Mesothelial cell of epicardium (in vitro differentiated cells): ENCODE measurements around the gene KRTAP2-1. TPM values are rescaled to one million over a fixed set of nuclear protein-coding genes. Genes with fewer than 3 reads are reported as not detected.
"Not testable (repeated sequence)": the region's sequence is repeated elsewhere in the genome, so short reads cannot be mapped to it uniquely, and the experiment has no call there.

ENCODE experiments used
- DNase-seq, 2 experiments: peaks; one replicate each; pipeline ENCODE4 v3.0.0; 2021; ENCODE audit warnings: low spot score in 2 of 2; ENCODE audit not compliant: unreplicated experiment in 2 of 2
- H3K27ac Mint-ChIP-seq: 2 replicates; pipeline ENCODE4 v1.8.0; 2021; ENCODE audit warnings: mixed read lengths
- H3K27me3 Mint-ChIP-seq: 2 replicates; pipeline ENCODE4 v1.8.0; 2021; ENCODE audit warnings: low read depth, mixed read lengths
- H3K36me3 Mint-ChIP-seq: 2 replicates; pipeline ENCODE4 v1.8.0; 2021; ENCODE audit warnings: mixed read lengths
- H3K4me1 Mint-ChIP-seq: 2 replicates; pipeline ENCODE4 v1.8.0; 2021; ENCODE audit warnings: mixed read lengths
- H3K4me3 Mint-ChIP-seq: 2 replicates; pipeline ENCODE4 v1.8.0; 2021; ENCODE audit warnings: mild to moderate bottlenecking, moderate library complexity, mixed read lengths
- H3K9me3 Mint-ChIP-seq: 2 replicates; pipeline ENCODE4 v1.8.0; 2021; ENCODE audit warnings: mixed read lengths
- CTCF ChIP-seq: fragments of 200-600 bp; sonication (generic); IDR thresholded peaks from one replicate; pipeline ENCODE4 v1.5.0; 2021; ENCODE audit warnings: antibody characterized with exemption; ENCODE audit not compliant: unreplicated experiment
- total RNA-seq: library from RNA; stranded (reverse); gene quantifications from 3 replicates; pipeline ENCODE4 v1.2.1, GENCODE V29; 2021

Gene KRTAP2-1
- total RNA-seq, 1 donor from 2014 or later = not detected

- no peak for TF ChIP-seq CTCF
- peaks cover 3% of the 10 kb centered on the region for H3K9me3 Mint-ChIP-seq
- peaks cover 23% of the 10 kb centered on the region for H3K4me1 Mint-ChIP-seq
- no peak overlapping the region for H3K4me3 Mint-ChIP-seq
- H3K27me3 Mint-ChIP-seq = no peaks in the 10 kb centered on the region
- H3K36me3 Mint-ChIP-seq = no peaks in the 10 kb centered on the region
- H3K27ac Mint-ChIP-seq = no peak overlapping the region
- DNase-seq = no peak
These were observed 43.2 kb downstream of the KRTAP2-1 start for GRCh38 chr17:41003926-41004325.

- DNase-seq = no peak
- no peak overlapping the region for H3K4me3 Mint-ChIP-seq
These were observed 44.3 kb downstream of the KRTAP2-1 start for GRCh38 chr17:41002814-41003213.

GRCh38 chr17:41001795-41002194 is 45.3 kb downstream of the KRTAP2-1 start:
- Mint-ChIP-seq H3K27me3 (no peaks in the 10 kb centered on the region), H3K36me3 (no peaks in the 10 kb centered on the region), H3K4me3 (no peak overlapping the region), H3K9me3 (peaks cover 3% of the 10 kb centered on the region), H3K27ac (no peak overlapping the region), H3K4me1 (peaks cover 26% of the 10 kb centered on the region)
- no peak for DNase-seq
- no peak for TF ChIP-seq CTCF

More at GRCh38 chr17:41002814-41003213, 44.3 kb downstream of the KRTAP2-1 start:
- Mint-ChIP-seq H3K27ac (peak overlapping the region; percentile 77), H3K4me1 (peaks cover 17% of the 10 kb centered on the region), H3K9me3 (peaks cover 3% of the 10 kb centered on the region), H3K27me3 (no peaks in the 10 kb centered on the region), H3K36me3 (no peaks in the 10 kb centered on the region)
- no peak for TF ChIP-seq CTCF

- peaks cover 22% of the 10 kb centered on the region for H3K4me1 Mint-ChIP-seq
- not testable (repeated sequence) for DNase-seq, H3K4me3 Mint-ChIP-seq, H3K9me3 Mint-ChIP-seq, H3K27ac Mint-ChIP-seq, H3K27me3 Mint-ChIP-seq, H3K36me3 Mint-ChIP-seq
These were observed 47.6 kb downstream of the KRTAP2-1 start, which contains the start of gene KRTAP3-2 for GRCh38 chr17:40999563-40999962. TSS of gene KRTAP3-2 (minus strand) at chr17:40999906. CDS start at chr17:40999853, 53 bp downstream.

- TF ChIP-seq CTCF = no peak
These were observed 49.8 kb downstream of the KRTAP2-1 start for GRCh38 chr17:40997361-40997760.

GRCh38 chr17:40996829-40997228 is 50.3 kb downstream of the KRTAP2-1 start:
- Mint-ChIP-seq H3K27me3 (no peaks in the 10 kb centered on the region), H3K9me3 (peaks cover 6% of the 10 kb centered on the region), H3K36me3 (no peaks in the 10 kb centered on the region), H3K4me3 (no peak overlapping the region), H3K4me1 (peaks cover 10% of the 10 kb centered on the region), H3K27ac (no peak overlapping the region)
- DNase-seq = no peak
- no peak for TF ChIP-seq CTCF

More at GRCh38 chr17:40997361-40997760, 49.8 kb downstream of the KRTAP2-1 start:
- DNase-seq = no peak
- Mint-ChIP-seq H3K36me3 (no peaks in the 10 kb centered on the region), H3K9me3 (peaks cover 6% of the 10 kb centered on the region), H3K4me1 (peaks cover 11% of the 10 kb centered on the region), H3K4me3 (no peak overlapping the region), H3K27ac (no peak overlapping the region), H3K27me3 (no peaks in the 10 kb centered on the region)

Other genes with a start within 250 kb of the KRTAP2-1 start
- gene KRT28, start 247.4 kb downstream of the KRTAP2-1 start, total RNA-seq = not detected in 3 replicates
- 39.0 to 43.6 TPM (median 39.5 TPM) in 3 replicates for gene KRT10, start 224.7 kb downstream of the KRTAP2-1 start, total RNA-seq
- not detected in 3 replicates for gene KRT12, start 180.1 kb downstream of the KRTAP2-1 start, total RNA-seq
- gene KRT20, start 162.1 kb downstream of the KRTAP2-1 start, total RNA-seq = not detected in 3 replicates
- 2.3 to 2.8 TPM (median 2.6 TPM) in 3 replicates for gene KRT23, start 109.7 kb downstream of the KRTAP2-1 start, total RNA-seq
- gene KRT39, start 80.4 kb downstream of the KRTAP2-1 start, total RNA-seq = not detected in 3 replicates
- 0.16 TPM in 1 of 3 replicates, not detected in the others for gene KRT40, start 63.0 kb downstream of the KRTAP2-1 start, total RNA-seq
- not detected in 3 replicates for gene KRTAP3-3, start 53.2 kb downstream of the KRTAP2-1 start, total RNA-seq
- gene KRTAP3-2, start 47.4 kb downstream of the KRTAP2-1 start, total RNA-seq = not detected in 3 replicates
- 0.41 to 1.3 TPM (median 0.95 TPM) in 3 replicates for gene KRTAP3-1, start 38.2 kb downstream of the KRTAP2-1 start, total RNA-seq
- not detected in 3 replicates for gene KRTAP1-5, start 20.1 kb downstream of the KRTAP2-1 start, total RNA-seq
- not detected in 3 replicates for gene KRTAP1-4, start 17.1 kb downstream of the KRTAP2-1 start, total RNA-seq
- gene KRTAP1-3, start 12.4 kb downstream of the KRTAP2-1 start, total RNA-seq = not detected in 3 replicates
- gene KRTAP1-1, start 5.9 kb downstream of the KRTAP2-1 start, total RNA-seq = not detected in 3 replicates
- gene KRTAP2-2, start 7.9 kb upstream of the KRTAP2-1 start, total RNA-seq = not detected in 3 replicates
- gene KRTAP2-3, start 12.8 kb upstream of the KRTAP2-1 start, total RNA-seq = 0.45 to 0.91 TPM (median 0.69 TPM) in 3 replicates
- not detected in 3 replicates for gene KRTAP2-4, start 18.6 kb upstream of the KRTAP2-1 start, total RNA-seq
- not detected in 3 replicates for gene KRTAP4-7, start 36.8 kb upstream of the KRTAP2-1 start, total RNA-seq
- not detected in 3 replicates for gene KRTAP4-8, start 50.8 kb upstream of the KRTAP2-1 start, total RNA-seq
- gene KRTAP4-16, start 54.9 kb upstream of the KRTAP2-1 start, total RNA-seq = not detected in 3 replicates
- not detected in 3 replicates for gene KRTAP4-9, start 58.1 kb upstream of the KRTAP2-1 start, total RNA-seq
- not detected in 3 replicates for gene KRTAP4-11, start 71.1 kb upstream of the KRTAP2-1 start, total RNA-seq
- not detected in 3 replicates for gene KRTAP4-12, start 76.9 kb upstream of the KRTAP2-1 start, total RNA-seq
- gene KRTAP4-6, start 93.2 kb upstream of the KRTAP2-1 start, total RNA-seq = not detected in 3 replicates
- not detected in 3 replicates for gene KRTAP4-5, start 102.5 kb upstream of the KRTAP2-1 start, total RNA-seq
- gene KRTAP4-4, start 113.4 kb upstream of the KRTAP2-1 start, total RNA-seq = not detected in 3 replicates
- not detected in 3 replicates for gene KRTAP4-3, start 120.9 kb upstream of the KRTAP2-1 start, total RNA-seq
- gene KRTAP4-2, start 130.9 kb upstream of the KRTAP2-1 start, total RNA-seq = not detected in 3 replicates
- gene KRTAP4-1, start 137.6 kb upstream of the KRTAP2-1 start, total RNA-seq = not detected in 3 replicates
- gene KRTAP9-1, start 142.6 kb upstream of the KRTAP2-1 start, total RNA-seq = not detected in 3 replicates
- not detected in 3 replicates for gene KRTAP9-2, start 179.3 kb upstream of the KRTAP2-1 start, total RNA-seq
- gene KRTAP9-3, start 185.1 kb upstream of the KRTAP2-1 start, total RNA-seq = not detected in 3 replicates
- gene KRTAP9-8, start 190.7 kb upstream of the KRTAP2-1 start, total RNA-seq = not detected in 3 replicates
- gene KRTAP9-4, start 202.4 kb upstream of the KRTAP2-1 start, total RNA-seq = not detected in 3 replicates
- not detected in 3 replicates for gene KRTAP9-9, start 208.1 kb upstream of the KRTAP2-1 start, total RNA-seq
- not detected in 3 replicates for gene KRTAP9-6, start 218.1 kb upstream of the KRTAP2-1 start, total RNA-seq
- not detected in 3 replicates for gene KRTAP9-7, start 228.4 kb upstream of the KRTAP2-1 start, total RNA-seq